VCaP (cell line): ENCODE measurements around the gene ANKS6.

Experiments
- H3K27ac ChIP-seq: fragments of 450-650 bp; 2 replicates; pipeline ENCODE4 v1.5.1; 2017
- TF ChIP-seq, protein P1 (sequence below): fragments of 450-650 bp; conservative IDR thresholded peaks from 2 replicates; pipeline ENCODE4 v1.5.1; 2017; ENCODE audit warnings: mild to moderate bottlenecking, moderate library complexity

ANKS6 gene

DNA sequence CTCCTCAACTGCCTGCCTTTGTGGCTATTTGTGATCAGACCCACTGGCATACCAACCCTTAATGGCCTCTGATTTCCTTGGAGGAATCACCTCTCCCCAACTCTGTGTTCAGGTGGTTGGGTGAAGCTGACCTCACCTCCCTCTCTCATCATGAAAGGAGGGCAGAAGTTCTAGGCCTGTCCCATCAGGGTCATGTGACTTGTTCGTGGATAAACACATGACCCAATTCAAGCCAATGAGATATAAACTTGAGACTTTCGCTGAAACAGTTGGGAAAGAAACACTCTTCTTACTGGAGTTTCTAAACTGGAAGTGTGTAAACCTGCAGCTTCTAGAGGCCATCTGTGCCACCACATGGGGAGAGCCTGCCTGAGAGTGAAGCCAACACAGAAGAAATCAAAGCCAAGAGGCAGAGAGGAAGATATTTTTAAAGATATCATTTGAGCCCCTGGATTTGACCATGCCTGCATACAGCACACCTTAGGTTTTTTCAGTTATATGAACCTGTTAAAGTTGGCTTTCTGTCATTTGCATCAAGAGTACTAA is 93.4 kb downstream of the ANKS6 start:
- TF ChIP-seq, protein P1, sequence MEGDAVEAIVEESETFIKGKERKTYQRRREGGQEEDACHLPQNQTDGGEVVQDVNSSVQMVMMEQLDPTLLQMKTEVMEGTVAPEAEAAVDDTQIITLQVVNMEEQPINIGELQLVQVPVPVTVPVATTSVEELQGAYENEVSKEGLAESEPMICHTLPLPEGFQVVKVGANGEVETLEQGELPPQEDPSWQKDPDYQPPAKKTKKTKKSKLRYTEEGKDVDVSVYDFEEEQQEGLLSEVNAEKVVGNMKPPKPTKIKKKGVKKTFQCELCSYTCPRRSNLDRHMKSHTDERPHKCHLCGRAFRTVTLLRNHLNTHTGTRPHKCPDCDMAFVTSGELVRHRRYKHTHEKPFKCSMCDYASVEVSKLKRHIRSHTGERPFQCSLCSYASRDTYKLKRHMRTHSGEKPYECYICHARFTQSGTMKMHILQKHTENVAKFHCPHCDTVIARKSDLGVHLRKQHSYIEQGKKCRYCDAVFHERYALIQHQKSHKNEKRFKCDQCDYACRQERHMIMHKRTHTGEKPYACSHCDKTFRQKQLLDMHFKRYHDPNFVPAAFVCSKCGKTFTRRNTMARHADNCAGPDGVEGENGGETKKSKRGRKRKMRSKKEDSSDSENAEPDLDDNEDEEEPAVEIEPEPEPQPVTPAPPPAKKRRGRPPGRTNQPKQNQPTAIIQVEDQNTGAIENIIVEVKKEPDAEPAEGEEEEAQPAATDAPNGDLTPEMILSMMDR: no peak
- H3K27ac ChIP-seq: no peak overlapping the region

DNA sequence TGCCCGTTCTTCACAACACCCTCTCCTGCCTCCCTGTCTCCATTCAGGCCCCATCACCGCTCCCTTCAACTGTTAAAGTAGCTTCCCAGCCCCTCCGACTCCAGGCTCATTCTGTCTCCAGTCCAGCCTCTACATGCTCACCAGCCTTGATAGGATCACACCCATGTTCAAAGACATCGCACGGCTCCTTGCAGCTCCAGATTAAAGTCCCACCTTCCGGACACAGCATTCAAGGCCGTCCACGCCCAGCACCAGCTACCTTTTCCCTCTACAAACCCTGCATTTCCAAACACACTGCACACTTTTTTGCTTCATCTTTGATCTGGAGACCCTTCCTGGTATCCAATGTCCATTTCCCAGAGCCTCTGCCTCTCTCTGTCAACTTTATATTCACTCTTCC is 94.0 kb downstream of the ANKS6 start:
- H3K27ac ChIP-seq: no peak overlapping the region
- TF ChIP-seq, protein P1: no peak

DNA sequence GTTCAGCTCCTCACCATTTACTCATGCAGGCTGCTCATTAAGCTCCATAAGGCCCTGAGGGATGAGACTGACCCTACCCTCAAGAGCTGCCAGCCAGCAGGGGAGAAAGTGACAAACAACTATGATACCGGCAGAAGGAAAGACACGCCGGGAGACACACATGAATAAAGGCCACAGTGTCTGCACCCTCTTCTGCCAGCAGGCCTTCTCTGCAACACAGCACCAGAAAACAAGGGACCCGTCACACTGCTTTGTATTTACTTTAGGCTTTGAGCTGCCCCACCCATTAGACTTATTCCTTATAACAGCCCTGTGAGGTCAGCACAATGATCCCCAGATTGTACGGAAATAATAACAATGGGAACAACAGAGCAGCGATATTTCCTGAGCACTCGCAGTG is 94.8 kb downstream of the ANKS6 start:
- H3K27ac ChIP-seq: no peak overlapping the region

DNA sequence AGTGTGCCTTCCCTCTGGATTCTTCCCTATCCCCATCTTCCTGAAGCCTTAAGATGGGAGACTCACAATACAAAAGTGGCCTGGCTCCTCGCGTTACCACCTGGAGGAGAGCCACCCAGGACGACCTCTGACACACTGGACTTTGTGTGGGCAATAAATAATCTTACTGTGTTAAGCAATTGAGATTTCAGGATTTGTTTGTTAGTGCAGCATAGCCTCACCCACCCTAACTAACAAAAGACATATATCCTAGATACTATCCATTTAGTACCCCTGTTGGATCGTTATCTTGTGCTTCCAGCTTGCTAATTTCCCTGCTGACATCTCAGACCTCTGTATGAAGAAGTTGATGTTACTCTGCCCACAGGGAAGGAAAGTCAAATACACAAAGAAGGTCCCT is 95.6 kb downstream of the ANKS6 start:
- no peak overlapping the region for H3K27ac ChIP-seq
- TF ChIP-seq, protein P1: no peak

More for the DNA sequence above, 94.8 kb downstream of the ANKS6 start:
- TF ChIP-seq, protein P1: no peak

DNA sequence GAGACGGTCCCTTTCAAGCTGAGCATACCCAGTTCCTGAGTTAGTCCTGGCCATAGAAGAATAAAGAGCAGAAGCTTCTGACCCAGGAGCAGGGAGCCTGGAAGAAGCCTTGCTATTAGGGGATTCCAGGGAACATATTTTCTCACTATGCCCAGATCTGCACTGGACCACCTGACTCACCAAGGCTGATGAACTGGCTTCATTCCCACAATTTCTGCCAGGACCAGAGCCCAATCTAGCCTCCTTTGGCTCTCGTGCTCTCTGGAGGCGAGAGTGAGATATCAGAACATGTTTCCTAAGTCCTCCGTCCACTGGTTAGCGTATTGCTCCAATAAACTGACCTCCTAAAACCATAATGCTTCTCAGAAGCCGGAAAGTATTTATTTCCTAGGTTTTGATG is 97.5 kb downstream of the ANKS6 start:
- TF ChIP-seq, protein P1: no peak
- H3K27ac ChIP-seq: no peak overlapping the region

DNA sequence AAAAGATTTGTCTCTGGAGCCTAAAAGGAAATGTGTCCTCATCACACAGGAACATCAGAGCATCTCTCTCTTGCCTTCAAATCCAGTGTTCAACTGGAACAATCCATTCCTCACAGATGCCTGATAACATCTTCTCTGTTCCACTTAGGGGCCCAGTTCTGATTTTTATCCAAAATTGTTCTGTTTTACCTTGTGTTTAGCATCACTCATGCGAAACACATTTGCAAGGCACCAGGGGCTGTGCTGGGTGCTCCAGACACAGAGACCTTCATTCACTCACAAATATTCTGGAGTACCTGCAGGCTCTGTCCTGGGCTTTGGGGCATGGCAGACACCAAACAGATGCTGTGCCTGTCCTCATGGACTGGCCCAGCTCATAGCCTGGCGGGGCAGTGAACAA is 101.4 kb downstream of the ANKS6 start:
- TF ChIP-seq, protein P1: no peak

DNA sequence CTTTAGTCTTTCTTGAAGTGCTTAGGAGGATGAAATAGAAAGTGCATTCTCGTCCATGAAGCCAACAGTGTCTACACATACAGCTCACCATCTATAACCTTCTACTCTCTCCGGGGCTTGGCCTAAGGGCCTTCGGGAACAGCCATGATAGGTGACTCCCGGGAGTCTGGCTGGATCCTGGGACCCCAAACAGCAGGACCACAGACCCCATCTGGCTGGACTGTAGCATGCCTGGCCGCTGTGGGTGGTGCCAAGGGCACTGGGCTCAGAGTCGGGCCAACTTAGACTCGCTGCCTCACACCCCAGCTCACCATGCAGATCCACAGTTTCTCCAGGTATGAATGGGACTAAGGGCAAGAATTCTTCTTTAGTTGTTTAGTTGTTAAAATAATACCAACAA is 104.0 kb downstream of the ANKS6 start:
- no peak overlapping the region for H3K27ac ChIP-seq
- TF ChIP-seq, protein P1: no peak

More for the DNA sequence above, 101.4 kb downstream of the ANKS6 start:
- H3K27ac ChIP-seq: no peak overlapping the region
